NB4 (cell line): ENCODE data around the gene ALDH8A1.

ENCODE experiments used
- MYC ChIP-seq: IDR thresholded peaks from 2 replicates; pipeline ENCODE4 v1.6.1; 2011; ENCODE audit warnings: low read depth, low read length
- TF ChIP-seq, protein P1 (sequence below): IDR thresholded peaks from one replicate; pipeline ENCODE4 v1.5.1; 2012; ENCODE audit warnings: low read depth, low read length
- TF ChIP-seq, protein P2 (sequence below): IDR thresholded peaks from 2 replicates; pipeline ENCODE4 v1.6.1; 2011; ENCODE audit warnings: low read depth, low read length

DNA sequence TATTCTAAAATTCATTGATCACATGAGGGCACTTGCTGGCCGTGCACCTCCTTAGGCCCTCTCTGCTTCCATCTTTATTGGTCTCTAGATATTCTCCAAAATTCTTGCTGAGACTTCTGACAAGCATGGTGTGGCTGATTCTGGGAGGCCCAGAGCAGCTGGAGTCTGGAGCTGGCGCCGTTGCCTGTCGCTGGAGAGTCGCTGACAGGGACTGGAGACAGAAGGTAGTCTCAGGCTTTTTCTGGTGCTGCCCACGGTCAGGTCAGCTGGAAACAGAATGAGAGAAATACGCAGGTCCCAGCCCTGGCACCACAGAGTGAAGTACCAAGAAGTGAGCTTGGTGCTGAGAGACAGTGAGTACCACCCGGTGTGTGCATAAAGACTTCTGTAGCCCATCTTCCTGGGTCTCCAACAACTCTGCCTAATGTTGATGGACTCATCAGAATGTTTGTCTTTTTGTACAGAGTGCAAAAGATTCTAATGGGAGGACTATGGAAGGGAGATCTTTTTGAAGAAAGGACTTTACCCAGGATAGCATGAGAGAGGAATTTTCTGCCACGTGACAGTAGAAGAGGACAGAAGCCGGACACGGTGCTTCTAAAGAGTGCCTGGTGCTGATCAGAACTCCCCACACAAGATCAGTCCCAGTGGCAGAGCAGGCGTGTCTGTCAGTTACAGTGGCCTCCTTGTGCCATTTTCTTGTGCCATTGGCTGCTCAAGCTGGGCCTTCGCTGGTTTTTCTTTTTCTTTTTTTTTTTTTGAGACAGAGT, 1.8 kb upstream of the ALDH8A1 start:
- TF ChIP-seq, protein P1, sequence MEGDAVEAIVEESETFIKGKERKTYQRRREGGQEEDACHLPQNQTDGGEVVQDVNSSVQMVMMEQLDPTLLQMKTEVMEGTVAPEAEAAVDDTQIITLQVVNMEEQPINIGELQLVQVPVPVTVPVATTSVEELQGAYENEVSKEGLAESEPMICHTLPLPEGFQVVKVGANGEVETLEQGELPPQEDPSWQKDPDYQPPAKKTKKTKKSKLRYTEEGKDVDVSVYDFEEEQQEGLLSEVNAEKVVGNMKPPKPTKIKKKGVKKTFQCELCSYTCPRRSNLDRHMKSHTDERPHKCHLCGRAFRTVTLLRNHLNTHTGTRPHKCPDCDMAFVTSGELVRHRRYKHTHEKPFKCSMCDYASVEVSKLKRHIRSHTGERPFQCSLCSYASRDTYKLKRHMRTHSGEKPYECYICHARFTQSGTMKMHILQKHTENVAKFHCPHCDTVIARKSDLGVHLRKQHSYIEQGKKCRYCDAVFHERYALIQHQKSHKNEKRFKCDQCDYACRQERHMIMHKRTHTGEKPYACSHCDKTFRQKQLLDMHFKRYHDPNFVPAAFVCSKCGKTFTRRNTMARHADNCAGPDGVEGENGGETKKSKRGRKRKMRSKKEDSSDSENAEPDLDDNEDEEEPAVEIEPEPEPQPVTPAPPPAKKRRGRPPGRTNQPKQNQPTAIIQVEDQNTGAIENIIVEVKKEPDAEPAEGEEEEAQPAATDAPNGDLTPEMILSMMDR = no peak
- TF ChIP-seq, protein P2, sequence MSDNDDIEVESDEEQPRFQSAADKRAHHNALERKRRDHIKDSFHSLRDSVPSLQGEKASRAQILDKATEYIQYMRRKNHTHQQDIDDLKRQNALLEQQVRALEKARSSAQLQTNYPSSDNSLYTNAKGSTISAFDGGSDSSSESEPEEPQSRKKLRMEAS = no peak
- no peak for TF ChIP-seq MYC
